GM19395 (cell line): ENCODE data around the gene PTGR1.
A peak's percentile ranks its signal among the peaks of the same experiment; 100 is the strongest.
"Not testable (repeated sequence)": the region's sequence is repeated elsewhere in the genome, so short reads cannot be mapped to it uniquely, and the experiment has no call there.

ENCODE experiments used
- ATAC-seq: cut with Tn5 transposase; IDR thresholded peaks from one replicate; pipeline ENCODE4 v1.9.1; 2021; ENCODE audit warnings: mild to moderate bottlenecking, moderate library complexity; ENCODE audit not compliant: unreplicated experiment

The PTGR1 gene

GRCh38 chr9:111615928-111616327 is 16.5 kb upstream of the PTGR1 start:
- ATAC-seq, result no peak

GRCh38 chr9:111613436-111614040 is 14.1 kb upstream of the PTGR1 start:
- ATAC-seq, result no peak

- no peak for ATAC-seq
Measured at GRCh38 chr9:111610845-111611244, 11.4 kb upstream of the PTGR1 start.

GRCh38 chr9:111610149-111610548 is 10.7 kb upstream of the PTGR1 start:
- ATAC-seq, result no peak

GRCh38 chr9:111605041-111605559 is 5.7 kb upstream of the PTGR1 start:
- ATAC-seq, result no peak

GRCh38 chr9:111604054-111604615 is 4.7 kb upstream of the PTGR1 start:
- no peak for ATAC-seq

GRCh38 chr9:111603041-111603440 is 3.6 kb upstream of the PTGR1 start:
- ATAC-seq, result no peak

GRCh38 chr9:111601237-111602018 is 2.0 kb upstream of the PTGR1 start:
- ATAC-seq, result no peak

GRCh38 chr9:111599955-111600343 is 502 bp upstream of the PTGR1 start:
- no peak for ATAC-seq

- ATAC-seq, result peak; percentile 8
Measured at GRCh38 chr9:111598733-111599091, 735 bp downstream of the PTGR1 start.

GRCh38 chr9:111597852-111598732 is 1.4 kb downstream of the PTGR1 start:
- ATAC-seq, result peak; percentile 67

- ATAC-seq, result no peak
Measured at GRCh38 chr9:111588846-111589245, 10.6 kb downstream of the PTGR1 start.

- ATAC-seq, result no peak
Measured at GRCh38 chr9:111586378-111586777, 13.1 kb downstream of the PTGR1 start.

GRCh38 chr9:111582888-111583287 is 16.6 kb downstream of the PTGR1 start:
- no peak for ATAC-seq

- ATAC-seq, result no peak
Measured at GRCh38 chr9:111572950-111573604, 26.4 kb downstream of the PTGR1 start.

- not testable (repeated sequence) for ATAC-seq
Measured at GRCh38 chr9:111568127-111568526, 31.3 kb downstream of the PTGR1 start.

GRCh38 chr9:111566234-111566633 is 33.2 kb downstream of the PTGR1 start:
- no peak for ATAC-seq

GRCh38 chr9:111561165-111561719 is 38.2 kb downstream of the PTGR1 start:
- ATAC-seq, result no peak

GRCh38 chr9:111559000-111559610 is 40.3 kb downstream of the PTGR1 start:
- ATAC-seq, result no peak

GRCh38 chr9:111555425-111555824 is 44.0 kb downstream of the PTGR1 start:
- not testable (repeated sequence) for ATAC-seq
